ENCODE results near the gene SYNC. TPM values are rescaled to one million over a fixed set of nuclear protein-coding genes. Genes with fewer than 3 reads are reported as not detected.

Gene SYNC
- total RNA-seq, 4 donors from 2014 or later = 4.7 to 61.0 (median 18.1) TPM

GRCh38 chr1:32729254-32730046, 26.9 kb upstream of the SYNC start:
- TF ChIP-seq CTCF (IDR thresholded peaks at IDR 0.05) = no peak
- no peak for TF ChIP-seq POLR2A (IDR thresholded peaks at IDR 0.05)
- H3K4me1 ChIP-seq = no peaks in the 10 kb centered on the region
- no peaks in the 10 kb centered on the region for H3K27me3 ChIP-seq
- no peaks in the 10 kb centered on the region for H3K9me3 ChIP-seq
- H3K4me3 ChIP-seq = no peak overlapping the region
- intact Hi-C loops (cut with DNase I; ENCODE audit: low total_unique reads) = no loop called here
- no peak for DNase-seq
- no peak overlapping the region for H3K27ac ChIP-seq
- H3K36me3 ChIP-seq = no peaks in the 10 kb centered on the region

DNA sequence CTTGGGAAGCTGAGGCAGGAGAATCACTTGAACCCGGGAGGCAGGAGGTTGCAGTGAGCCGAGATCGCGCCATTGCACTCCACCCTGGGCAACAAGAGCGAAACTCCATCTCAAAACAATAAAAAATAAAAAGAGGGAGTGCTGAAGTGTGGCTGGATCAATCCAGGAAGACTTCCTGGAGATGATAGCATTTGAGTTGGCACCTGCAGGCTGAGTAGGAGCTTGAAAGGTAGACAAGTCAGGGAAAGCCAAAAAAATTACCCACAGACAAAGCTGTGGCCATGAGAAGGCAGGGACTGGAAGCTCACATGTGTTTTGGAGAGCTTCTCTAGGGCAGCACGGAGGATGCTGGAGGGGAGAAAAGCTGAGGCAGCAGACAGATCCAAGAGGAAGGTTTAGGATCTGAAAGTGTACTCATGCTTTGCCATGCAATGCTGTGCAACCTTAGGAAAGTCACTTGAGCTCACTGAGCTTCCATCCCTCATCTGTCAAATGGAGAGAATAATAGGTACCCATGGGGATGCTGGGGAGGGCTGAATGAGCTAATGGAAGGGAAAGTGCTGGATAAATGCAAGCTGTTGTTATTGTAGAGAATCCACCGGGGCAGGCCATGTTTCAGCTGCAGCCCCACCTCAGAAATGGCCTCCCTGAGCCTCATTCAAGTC, 26.0 kb upstream of the SYNC start:
- TF ChIP-seq POLR2A (IDR thresholded peaks at IDR 0.05) (no peak), CTCF (IDR thresholded peaks at IDR 0.05) (no peak)
- H3K4me3 ChIP-seq = no peak overlapping the region
- no peaks in the 10 kb centered on the region for H3K4me1 ChIP-seq
- DNase-seq = no peak
- H3K9me3 ChIP-seq = no peaks in the 10 kb centered on the region
- intact Hi-C loops (cut with DNase I; ENCODE audit: low total_unique reads) = no loop called here
- H3K27me3 ChIP-seq = no peaks in the 10 kb centered on the region
- H3K27ac ChIP-seq = no peak overlapping the region
- no peaks in the 10 kb centered on the region for H3K36me3 ChIP-seq

DNA sequence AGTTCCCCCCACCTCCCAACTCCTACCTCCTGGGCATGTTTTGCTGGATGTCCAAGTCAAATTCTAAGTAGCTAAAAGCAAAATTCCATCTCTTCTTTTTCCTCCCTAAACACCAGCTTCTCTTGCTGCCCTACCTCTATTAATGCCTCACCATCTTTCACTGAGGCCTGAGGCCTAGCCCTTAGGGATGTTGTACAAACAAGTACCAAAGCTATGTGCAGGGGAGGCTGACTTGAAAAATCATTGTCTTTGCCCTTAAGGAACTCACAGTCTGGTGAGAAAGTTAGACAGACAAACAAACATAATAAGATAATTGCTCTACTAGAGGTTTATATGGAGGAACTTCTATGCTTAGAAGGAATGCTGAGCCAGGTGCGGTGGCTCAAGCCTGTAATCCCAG, 25.3 kb upstream of the SYNC start:
- Histone ChIP-seq H3K4me1 (no peaks in the 10 kb centered on the region), H3K27me3 (no peaks in the 10 kb centered on the region), H3K27ac (no peak overlapping the region), H3K9me3 (no peaks in the 10 kb centered on the region), H3K36me3 (no peaks in the 10 kb centered on the region), H3K4me3 (no peak overlapping the region)
- DNase-seq = no peak
- intact Hi-C loops (cut with DNase I; ENCODE audit: low total_unique reads) = no loop called here
- TF ChIP-seq POLR2A (IDR thresholded peaks at IDR 0.05) (no peak), CTCF (IDR thresholded peaks at IDR 0.05) (no peak)

DNA sequence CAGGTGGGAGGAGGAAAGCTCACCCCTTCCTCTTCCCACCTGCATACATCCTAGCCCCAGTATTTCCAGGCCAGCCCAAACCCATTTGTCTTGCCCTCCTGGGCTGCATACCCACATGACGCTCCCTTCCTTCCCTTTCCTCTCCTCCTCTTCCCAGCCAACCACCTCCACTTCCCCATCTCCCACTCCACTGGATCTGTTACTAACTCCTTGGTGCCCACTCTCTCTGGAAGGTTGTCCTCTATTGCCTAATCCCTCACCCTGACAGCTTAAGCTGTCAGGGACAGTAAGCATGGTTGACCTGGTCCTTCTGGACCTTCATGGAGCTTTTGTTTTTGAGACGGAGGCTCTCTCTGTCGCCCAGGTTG, 23.0 kb upstream of the SYNC start:
- Histone ChIP-seq H3K4me1 (no peaks in the 10 kb centered on the region), H3K27ac (no peak overlapping the region), H3K9me3 (no peaks in the 10 kb centered on the region), H3K36me3 (no peaks in the 10 kb centered on the region), H3K27me3 (no peaks in the 10 kb centered on the region), H3K4me3 (no peak overlapping the region)
- TF ChIP-seq CTCF (IDR thresholded peaks at IDR 0.05) (no peak), POLR2A (IDR thresholded peaks at IDR 0.05) (no peak)
- no peak for DNase-seq
- intact Hi-C loops (cut with DNase I; ENCODE audit: low total_unique reads) = no loop called here
